Activated T-helper 17 cell treated with anti-CD3 and anti-CD28 coated beads, Interleukin-2, amount 50 U/mL, for 72 hours (primary cell): ENCODE results near the gene POFUT1. TPM values are rescaled to one million over a fixed set of nuclear protein-coding genes. Genes with fewer than 3 reads are reported as not detected.

Experiments used
- ATAC-seq: fragments of 150-1000 bp; cut with Tn5 transposase; replicated peaks from 2 replicates; pipeline ENCODE4 v1.10.0; 2021; ENCODE audit warnings: mild to moderate bottlenecking, moderate library complexity
- H3K27ac Mint-ChIP-seq: one replicate; pipeline ENCODE4 v1.8.0; 2022; ENCODE audit warnings: mixed read lengths
- H3K27me3 Mint-ChIP-seq: one replicate; pipeline ENCODE4 v1.8.0; 2022; ENCODE audit warnings: mixed read lengths
- H3K36me3 Mint-ChIP-seq: one replicate; pipeline ENCODE4 v1.8.0; 2022; ENCODE audit warnings: low read depth, mild to moderate bottlenecking, mixed read lengths
- H3K4me1 Mint-ChIP-seq: one replicate; pipeline ENCODE4 v1.8.0; 2022; ENCODE audit warnings: mixed read lengths
- H3K4me3 Mint-ChIP-seq: one replicate; pipeline ENCODE4 v1.8.0; 2022; ENCODE audit warnings: mild to moderate bottlenecking, mixed read lengths
- H3K9me3 Mint-ChIP-seq: one replicate; pipeline ENCODE4 v1.8.0; 2022; ENCODE audit warnings: mixed read lengths
- total RNA-seq, 2 donors: library from RNA; stranded (reverse); gene quantifications; one replicate each; pipeline ENCODE4 v1.2.3, GENCODE V29; 2022

POFUT1 gene
- total RNA-seq, 2 donors from 2014 or later = 41.4 TPM

DNA sequence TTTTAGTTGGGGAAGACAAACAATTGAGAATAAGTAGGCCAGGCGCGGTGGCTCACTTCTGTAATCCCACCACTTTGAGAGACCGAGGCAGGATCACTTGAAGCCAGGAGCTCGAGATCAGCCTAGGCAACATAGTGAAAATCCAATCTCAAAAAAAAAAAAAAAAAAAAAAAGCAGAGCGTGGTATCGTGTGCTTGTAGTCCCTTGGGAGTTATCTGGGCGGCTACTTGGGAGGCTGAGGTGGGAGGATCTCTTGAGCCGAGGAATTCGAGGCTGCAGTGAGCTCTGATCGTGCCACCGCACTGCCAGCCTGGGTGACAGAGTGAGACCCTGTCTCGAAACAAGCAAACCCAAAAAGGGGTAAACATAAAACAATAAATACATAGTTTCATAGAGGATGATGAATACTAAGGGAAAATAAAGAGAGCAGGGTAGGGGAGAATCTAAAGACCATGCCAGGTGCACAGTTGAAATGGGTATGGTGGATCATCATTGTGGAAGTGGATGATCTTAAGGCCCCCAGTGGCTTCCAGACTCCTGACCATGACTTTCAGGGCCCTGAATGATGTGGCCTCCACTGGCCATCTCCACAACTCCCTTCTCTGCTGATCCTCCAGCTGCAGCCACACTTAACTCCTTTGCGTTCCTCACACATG, 947 bp downstream of the POFUT1 start:
- Mint-ChIP-seq H3K36me3 (peaks cover 96% of the 10 kb centered on the region), H3K4me3 (peak overlapping the region; percentile 89)

DNA sequence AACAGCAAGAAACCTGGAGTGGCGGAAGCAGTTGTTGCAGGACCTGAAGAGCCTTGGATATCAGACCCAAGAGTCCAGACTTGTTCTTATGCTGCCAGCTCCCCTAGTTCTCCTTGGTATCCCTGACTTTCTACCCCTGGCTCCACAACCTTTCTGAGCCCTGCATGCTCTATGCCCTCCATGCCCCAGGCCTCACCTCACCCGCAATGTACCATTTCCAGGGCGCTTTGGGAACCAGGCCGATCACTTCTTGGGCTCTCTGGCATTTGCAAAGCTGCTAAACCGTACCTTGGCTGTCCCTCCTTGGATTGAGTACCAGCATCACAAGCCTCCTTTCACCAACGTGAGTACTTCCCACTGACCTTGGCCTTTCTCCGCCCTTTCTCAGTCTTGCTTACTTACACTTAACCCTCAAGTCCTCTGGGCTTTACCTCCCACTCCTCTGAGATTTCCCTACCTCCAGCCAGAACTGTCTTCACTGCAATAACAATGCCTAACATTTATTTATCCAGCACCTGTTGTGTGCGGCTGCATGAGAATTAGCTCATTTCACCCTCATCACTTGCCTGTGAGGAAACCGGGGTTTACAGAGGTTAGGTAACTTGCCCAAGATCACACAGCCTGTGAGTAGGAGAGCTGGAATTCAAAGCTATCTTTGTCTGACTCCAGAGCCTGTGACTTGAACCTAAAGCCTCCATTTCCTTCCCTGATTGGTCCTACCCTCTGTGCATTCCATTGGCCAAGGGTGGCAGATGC, 2.3 kb downstream of the POFUT1 start:
- peak overlapping the region; percentile 89 for H3K4me3 Mint-ChIP-seq
- ATAC-seq = no peak
- peaks cover 37% of the 10 kb centered on the region for H3K4me1 Mint-ChIP-seq
- H3K36me3 Mint-ChIP-seq = peaks cover 96% of the 10 kb centered on the region
- no peaks in the 10 kb centered on the region for H3K27me3 Mint-ChIP-seq
- H3K27ac Mint-ChIP-seq = peak overlapping the region; percentile 87
- no peaks in the 10 kb centered on the region for H3K9me3 Mint-ChIP-seq

More for the DNA sequence above, 947 bp downstream of the POFUT1 start:
- no peaks in the 10 kb centered on the region for H3K9me3 Mint-ChIP-seq
- peaks cover 48% of the 10 kb centered on the region for H3K4me1 Mint-ChIP-seq
- no peak for ATAC-seq
- no peaks in the 10 kb centered on the region for H3K27me3 Mint-ChIP-seq
- H3K27ac Mint-ChIP-seq = peak overlapping the region; percentile 87

DNA sequence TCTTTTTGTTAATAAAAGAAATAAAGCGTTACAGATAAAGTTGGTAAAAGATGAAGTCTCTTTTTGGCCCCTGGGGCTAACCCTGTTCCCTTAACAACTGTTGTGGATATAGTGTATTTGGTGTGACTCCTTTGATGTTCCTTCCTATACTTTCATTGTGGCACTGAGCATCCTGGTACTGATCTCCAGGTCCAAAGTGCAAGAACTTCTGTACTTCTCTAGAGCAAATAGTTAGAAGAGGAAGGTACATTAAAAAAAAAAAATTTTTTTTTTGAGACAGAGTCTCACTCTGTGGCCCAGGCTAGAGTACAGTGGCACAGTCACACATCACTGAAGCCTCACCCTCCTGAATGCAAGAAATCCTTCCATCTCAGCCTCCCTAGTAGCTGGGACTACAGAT, 6.2 kb downstream of the POFUT1 start:
- no peak overlapping the region for H3K4me3 Mint-ChIP-seq
- peaks cover 100% of the 10 kb centered on the region for H3K36me3 Mint-ChIP-seq
- H3K9me3 Mint-ChIP-seq = no peaks in the 10 kb centered on the region
- ATAC-seq = no peak
- no peaks in the 10 kb centered on the region for H3K27me3 Mint-ChIP-seq
- no peak overlapping the region for H3K27ac Mint-ChIP-seq
- peaks cover 33% of the 10 kb centered on the region for H3K4me1 Mint-ChIP-seq

DNA sequence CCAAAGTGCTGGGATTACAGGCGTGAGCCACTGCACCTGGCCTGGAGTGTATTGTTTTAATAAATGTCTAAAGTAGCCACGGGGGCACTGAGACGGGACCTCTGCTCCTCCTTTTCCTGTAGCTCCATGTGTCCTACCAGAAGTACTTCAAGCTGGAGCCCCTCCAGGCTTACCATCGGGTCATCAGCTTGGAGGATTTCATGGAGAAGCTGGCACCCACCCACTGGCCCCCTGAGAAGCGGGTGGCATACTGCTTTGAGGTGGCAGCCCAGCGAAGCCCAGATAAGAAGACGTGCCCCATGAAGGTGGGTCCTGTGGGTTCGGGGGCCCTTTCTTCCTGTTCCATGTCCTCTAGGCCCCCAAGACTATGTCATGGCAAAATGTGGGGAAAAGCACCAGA, 7.5 kb downstream of the POFUT1 start:
- no peaks in the 10 kb centered on the region for H3K9me3 Mint-ChIP-seq
- peaks cover 25% of the 10 kb centered on the region for H3K4me1 Mint-ChIP-seq
- H3K27ac Mint-ChIP-seq = no peak overlapping the region
- H3K36me3 Mint-ChIP-seq = peaks cover 100% of the 10 kb centered on the region
- H3K4me3 Mint-ChIP-seq = no peak overlapping the region
- no peak for ATAC-seq
- no peaks in the 10 kb centered on the region for H3K27me3 Mint-ChIP-seq

DNA sequence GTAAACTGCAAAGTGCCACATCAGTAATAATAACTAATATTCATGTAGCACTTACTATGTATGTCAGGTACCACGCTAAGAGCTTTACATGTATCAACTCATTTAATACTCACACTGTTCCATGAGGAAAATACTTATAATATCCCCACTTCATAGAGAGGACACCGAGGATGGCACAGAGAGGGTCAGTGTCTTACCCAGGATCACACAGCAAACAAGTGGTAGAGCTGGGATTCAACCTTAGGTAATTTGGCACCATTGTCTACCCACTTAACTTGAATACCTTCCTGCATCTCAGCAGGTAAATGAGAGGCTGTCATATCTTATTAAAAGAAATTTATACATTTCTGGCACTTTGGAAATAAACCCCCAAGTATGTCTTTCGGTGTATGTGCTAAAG, 8.0 kb downstream of the POFUT1 start:
- H3K4me3 Mint-ChIP-seq = no peak overlapping the region
- H3K4me1 Mint-ChIP-seq = peaks cover 19% of the 10 kb centered on the region
- no peak overlapping the region for H3K27ac Mint-ChIP-seq
- ATAC-seq = no peak
- no peaks in the 10 kb centered on the region for H3K9me3 Mint-ChIP-seq
- no peaks in the 10 kb centered on the region for H3K27me3 Mint-ChIP-seq
- H3K36me3 Mint-ChIP-seq = peaks cover 100% of the 10 kb centered on the region

DNA sequence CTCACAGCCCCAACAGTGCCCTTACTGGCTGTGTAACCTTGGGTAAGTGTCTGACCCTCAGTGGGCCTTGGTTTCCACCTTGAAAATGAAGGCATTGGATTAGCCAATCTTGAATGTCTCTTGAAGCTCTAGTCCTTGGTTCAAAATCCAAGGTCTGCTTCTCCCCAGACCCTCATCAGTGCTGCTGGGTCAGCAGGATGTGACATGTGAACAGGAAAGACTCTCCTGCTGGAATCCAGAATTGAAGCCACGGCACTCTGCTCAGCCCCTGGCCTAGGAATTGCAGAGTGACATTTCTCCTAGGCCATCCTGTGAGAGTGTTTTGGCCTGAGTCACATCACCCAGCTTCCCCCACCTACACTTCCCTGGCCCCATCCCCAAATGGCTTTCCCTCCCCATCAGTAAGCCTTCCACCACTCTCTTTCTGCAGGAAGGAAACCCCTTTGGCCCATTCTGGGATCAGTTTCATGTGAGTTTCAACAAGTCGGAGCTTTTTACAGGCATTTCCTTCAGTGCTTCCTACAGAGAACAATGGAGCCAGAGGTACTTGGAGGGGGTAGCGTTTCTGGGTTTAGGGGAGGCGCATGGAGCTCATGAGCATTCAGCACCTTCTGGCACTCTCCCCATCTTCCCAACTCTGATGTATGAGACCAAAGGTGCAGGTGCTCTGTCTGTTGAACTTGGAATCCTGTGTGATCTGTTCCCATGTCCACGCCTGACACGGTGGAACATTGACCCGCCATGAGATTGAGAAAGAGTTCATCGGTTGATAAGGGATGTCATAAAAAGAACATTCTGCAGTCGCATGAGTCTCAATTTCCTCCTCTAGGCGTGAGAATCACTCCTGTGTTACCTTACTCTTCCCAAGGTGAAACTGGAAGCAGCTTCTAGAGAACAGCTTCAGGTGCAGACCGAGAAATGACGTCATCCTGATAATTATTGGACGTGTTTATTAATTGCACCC, 8.8 kb downstream of the POFUT1 start:
- no peak for ATAC-seq
- Mint-ChIP-seq H3K27me3 (no peaks in the 10 kb centered on the region), H3K4me3 (no peak overlapping the region), H3K36me3 (peaks cover 100% of the 10 kb centered on the region), H3K4me1 (peaks cover 12% of the 10 kb centered on the region), H3K9me3 (no peaks in the 10 kb centered on the region), H3K27ac (no peak overlapping the region)

DNA sequence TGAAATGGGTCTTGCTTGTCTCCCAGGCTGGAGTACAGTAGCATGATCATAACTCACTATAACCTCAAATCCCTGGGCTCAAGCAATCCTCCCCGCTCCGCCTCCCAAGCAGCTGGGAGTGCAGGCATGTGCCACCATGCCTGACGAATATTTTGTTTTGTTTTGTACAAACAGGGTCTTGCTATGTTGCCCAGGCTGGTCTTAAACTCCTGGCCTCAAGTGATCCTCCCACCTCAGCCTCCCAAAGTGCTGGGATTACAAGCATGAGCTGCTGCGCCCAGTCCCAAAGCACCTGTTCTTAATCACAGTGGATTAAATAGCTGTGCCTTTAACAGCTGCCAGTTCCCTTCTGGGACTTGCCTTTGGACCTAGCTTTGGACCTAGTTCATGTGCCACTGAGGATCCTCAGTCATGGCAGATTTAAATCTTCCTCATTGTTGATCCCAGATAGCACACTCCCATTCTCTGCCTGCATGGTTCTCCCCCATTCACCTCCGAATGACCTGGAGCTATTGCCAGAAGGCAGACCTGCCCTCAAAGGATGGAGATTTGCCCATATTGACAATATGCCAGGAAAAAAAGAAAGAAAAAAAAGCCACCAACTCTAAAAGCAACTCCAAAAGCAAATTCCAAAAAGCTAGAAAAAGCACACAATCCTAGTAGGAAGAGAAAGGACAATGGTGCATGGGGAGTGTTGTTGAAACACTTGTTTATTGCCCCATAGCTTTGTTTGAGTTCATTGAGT, 10.6 kb downstream of the POFUT1 start:
- peak overlapping the region; percentile 10 for H3K27ac Mint-ChIP-seq

DNA sequence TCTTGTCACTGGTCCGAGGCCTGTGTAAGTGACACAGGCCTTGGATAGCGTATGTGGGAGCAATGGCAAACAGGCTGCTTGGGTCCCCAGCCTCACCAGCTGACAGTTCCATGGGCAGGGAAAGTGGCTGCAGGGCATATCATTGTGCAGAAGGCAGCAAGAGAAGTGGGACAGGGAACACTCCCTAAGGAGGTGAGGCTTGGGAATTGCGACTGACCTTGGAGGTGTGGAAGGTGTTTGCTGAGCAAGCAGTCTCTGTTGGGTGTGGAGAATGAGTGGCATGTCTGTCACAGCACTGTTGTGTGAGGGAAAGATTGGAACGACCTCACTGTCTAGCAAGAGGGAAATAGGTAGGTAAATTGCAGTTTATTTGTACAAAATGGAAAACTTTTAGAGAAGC, 16.8 kb downstream of the POFUT1 start:
- no peak for ATAC-seq
- H3K27me3 Mint-ChIP-seq = no peaks in the 10 kb centered on the region
- H3K4me1 Mint-ChIP-seq = peaks cover 4% of the 10 kb centered on the region
- peaks cover 98% of the 10 kb centered on the region for H3K36me3 Mint-ChIP-seq
- no peak overlapping the region for H3K4me3 Mint-ChIP-seq
- no peak overlapping the region for H3K27ac Mint-ChIP-seq
- no peaks in the 10 kb centered on the region for H3K9me3 Mint-ChIP-seq

More for the DNA sequence above, 10.6 kb downstream of the POFUT1 start:
- Mint-ChIP-seq H3K36me3 (peaks cover 100% of the 10 kb centered on the region), H3K4me1 (peaks cover 6% of the 10 kb centered on the region), H3K9me3 (no peaks in the 10 kb centered on the region), H3K4me3 (no peak overlapping the region), H3K27me3 (no peaks in the 10 kb centered on the region)
- no peak for ATAC-seq

DNA sequence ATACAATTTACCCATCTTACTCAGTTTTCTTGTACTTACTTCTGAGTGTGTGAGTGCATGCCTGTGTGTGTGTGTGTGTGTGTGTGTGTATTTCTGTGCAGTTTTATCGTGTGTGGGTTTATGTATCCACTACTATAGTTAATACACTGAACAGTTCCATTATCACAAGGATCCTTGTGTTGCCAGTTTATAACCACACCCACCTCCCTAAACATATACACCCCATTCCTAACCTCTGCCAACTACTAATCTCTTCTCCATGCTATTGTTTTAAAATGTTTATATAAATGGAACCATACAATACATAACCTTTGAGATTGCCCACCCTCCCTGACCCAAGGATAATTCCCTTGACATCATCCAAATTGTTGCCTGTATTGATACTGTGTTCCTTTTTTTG, 18.7 kb downstream of the POFUT1 start:
- H3K27me3 Mint-ChIP-seq = no peaks in the 10 kb centered on the region
- no peak overlapping the region for H3K4me3 Mint-ChIP-seq
- H3K36me3 Mint-ChIP-seq = peaks cover 98% of the 10 kb centered on the region
- H3K9me3 Mint-ChIP-seq = no peaks in the 10 kb centered on the region
- H3K4me1 Mint-ChIP-seq = peaks cover 13% of the 10 kb centered on the region
- no peak overlapping the region for H3K27ac Mint-ChIP-seq
- no peak for ATAC-seq

DNA sequence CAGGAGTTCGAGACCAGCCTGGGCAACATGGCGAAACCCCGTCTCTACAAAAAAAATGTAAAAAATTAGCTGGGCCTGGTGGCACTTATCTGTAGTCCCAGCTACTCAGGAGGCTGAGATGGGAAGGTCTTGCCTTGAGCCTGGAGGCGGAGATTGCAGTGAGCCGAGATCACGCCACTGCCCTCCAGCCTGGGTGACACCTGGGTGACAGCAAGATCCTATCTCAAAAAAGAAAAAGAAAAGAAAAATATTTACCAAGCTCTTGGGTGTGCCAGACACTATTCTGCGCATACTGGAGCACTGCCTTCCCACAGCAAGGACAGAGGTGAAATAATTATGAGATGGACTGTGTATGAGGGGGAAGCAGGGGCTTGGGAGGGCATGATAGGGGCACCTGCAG, 19.6 kb downstream of the POFUT1 start:
- Mint-ChIP-seq H3K27ac (peak overlapping the region; percentile 68), H3K4me1 (peaks cover 21% of the 10 kb centered on the region), H3K36me3 (peaks cover 98% of the 10 kb centered on the region), H3K9me3 (no peaks in the 10 kb centered on the region), H3K27me3 (no peaks in the 10 kb centered on the region), H3K4me3 (no peak overlapping the region)
- ATAC-seq = no peak

DNA sequence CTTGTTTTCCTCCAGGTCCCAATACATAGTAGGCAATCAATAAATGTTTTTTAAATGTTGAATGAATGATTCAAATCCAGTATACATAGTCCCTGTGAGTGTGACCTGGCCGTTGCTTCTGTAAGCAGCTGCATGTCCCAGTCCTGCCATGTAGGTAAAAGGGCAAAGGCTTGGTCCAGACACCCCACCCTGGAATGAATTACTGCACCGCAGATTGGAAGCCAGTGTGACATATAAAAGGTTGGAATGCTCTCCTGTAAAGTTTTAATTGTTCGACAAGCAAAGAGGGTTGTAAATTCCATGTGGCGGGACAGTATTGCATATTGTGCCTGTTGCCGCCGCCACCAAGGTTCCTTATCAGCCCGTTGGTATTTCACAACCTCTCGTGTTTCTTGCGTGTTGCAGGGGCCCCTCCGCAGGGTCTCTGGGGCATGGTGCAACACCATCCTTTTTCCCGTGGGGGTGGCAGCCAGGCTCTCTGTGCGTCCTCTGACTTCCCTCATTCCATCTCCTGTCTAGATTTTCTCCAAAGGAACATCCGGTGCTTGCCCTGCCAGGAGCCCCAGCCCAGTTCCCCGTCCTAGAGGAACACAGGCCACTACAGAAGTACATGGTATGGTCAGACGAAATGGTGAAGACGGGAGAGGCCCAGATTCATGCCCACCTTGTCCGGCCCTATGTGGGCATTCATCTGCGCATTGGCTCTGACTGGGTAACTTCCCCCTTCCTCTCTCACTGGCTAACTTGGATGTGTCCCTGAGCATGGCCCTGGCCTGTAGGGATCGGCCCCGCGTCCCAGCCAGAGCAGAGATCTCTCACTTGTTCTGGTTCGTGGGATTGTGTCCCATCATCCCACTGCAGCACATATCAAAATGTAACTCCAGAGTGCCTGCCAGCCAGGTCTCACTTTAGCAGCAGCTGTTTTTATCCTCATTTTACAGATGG, 20.3 kb downstream of the POFUT1 start:
- H3K36me3 Mint-ChIP-seq = peaks cover 98% of the 10 kb centered on the region
- no peaks in the 10 kb centered on the region for H3K9me3 Mint-ChIP-seq
- no peak for ATAC-seq
- H3K4me1 Mint-ChIP-seq = peaks cover 28% of the 10 kb centered on the region
- no peaks in the 10 kb centered on the region for H3K27me3 Mint-ChIP-seq
- H3K4me3 Mint-ChIP-seq = no peak overlapping the region
- peak overlapping the region; percentile 68 for H3K27ac Mint-ChIP-seq

DNA sequence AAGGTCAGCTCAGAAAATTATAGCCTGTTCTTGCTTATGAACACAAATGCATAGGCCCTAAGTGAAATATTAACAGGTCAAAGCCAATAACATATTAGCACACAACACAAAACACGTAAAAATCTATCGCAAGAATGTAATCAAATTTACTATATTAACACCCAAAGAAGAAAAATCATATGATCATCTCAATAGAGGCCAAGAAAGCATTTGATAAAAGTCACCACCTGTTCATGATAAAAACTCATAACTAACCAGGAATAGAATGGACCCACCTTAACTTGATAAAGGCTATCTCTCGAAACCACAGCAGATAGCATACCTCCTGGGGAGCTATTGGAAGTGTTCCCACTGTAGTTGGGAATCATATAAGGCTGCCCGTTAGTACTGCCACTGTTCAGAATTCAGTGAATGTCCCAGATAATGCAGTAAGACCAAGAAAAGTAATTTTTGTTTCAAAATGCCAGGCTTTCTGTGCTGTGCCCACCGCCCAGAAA, 21.6 kb downstream of the POFUT1 start:
- peaks cover 98% of the 10 kb centered on the region for H3K36me3 Mint-ChIP-seq
- peak overlapping the region; percentile 68 for H3K27ac Mint-ChIP-seq
- no peak overlapping the region for H3K4me3 Mint-ChIP-seq
- H3K4me1 Mint-ChIP-seq = peaks cover 33% of the 10 kb centered on the region
- ATAC-seq = no peak
- H3K9me3 Mint-ChIP-seq = no peaks in the 10 kb centered on the region
- H3K27me3 Mint-ChIP-seq = no peaks in the 10 kb centered on the region

DNA sequence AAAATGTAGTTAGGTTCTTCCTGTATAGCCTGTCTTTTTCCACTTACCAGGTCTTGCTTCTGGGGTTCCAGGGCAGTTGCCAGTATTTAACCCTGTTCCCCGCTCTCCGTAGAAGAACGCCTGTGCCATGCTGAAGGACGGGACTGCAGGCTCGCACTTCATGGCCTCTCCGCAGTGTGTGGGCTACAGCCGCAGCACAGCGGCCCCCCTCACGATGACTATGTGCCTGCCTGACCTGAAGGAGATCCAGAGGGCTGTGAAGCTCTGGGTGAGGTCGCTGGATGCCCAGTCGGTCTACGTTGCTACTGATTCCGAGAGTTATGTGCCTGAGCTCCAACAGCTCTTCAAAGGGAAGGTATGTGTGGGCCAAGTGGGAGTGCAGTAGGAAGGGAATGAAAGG, 23.0 kb downstream of the POFUT1 start:
- no peak for ATAC-seq
- Mint-ChIP-seq H3K27ac (peak overlapping the region; percentile 98), H3K36me3 (peaks cover 100% of the 10 kb centered on the region), H3K27me3 (no peaks in the 10 kb centered on the region), H3K4me3 (peak overlapping the region; percentile 74), H3K4me1 (peaks cover 31% of the 10 kb centered on the region), H3K9me3 (no peaks in the 10 kb centered on the region)
